ENCODE measurements around the gene EIF2B4. TPM values are rescaled to one million over a fixed set of nuclear protein-coding genes. Genes with fewer than 3 reads are reported as not detected.

EIF2B4 gene
- total and polyA plus RNA-seq, 9 of the 15 experiments (the other 6 are each of a cell fraction or from before 2014, with no cell fraction given), result 29.7 to 80.3 (median 58.9) TPM

- TF ChIP-seq, protein P1, sequence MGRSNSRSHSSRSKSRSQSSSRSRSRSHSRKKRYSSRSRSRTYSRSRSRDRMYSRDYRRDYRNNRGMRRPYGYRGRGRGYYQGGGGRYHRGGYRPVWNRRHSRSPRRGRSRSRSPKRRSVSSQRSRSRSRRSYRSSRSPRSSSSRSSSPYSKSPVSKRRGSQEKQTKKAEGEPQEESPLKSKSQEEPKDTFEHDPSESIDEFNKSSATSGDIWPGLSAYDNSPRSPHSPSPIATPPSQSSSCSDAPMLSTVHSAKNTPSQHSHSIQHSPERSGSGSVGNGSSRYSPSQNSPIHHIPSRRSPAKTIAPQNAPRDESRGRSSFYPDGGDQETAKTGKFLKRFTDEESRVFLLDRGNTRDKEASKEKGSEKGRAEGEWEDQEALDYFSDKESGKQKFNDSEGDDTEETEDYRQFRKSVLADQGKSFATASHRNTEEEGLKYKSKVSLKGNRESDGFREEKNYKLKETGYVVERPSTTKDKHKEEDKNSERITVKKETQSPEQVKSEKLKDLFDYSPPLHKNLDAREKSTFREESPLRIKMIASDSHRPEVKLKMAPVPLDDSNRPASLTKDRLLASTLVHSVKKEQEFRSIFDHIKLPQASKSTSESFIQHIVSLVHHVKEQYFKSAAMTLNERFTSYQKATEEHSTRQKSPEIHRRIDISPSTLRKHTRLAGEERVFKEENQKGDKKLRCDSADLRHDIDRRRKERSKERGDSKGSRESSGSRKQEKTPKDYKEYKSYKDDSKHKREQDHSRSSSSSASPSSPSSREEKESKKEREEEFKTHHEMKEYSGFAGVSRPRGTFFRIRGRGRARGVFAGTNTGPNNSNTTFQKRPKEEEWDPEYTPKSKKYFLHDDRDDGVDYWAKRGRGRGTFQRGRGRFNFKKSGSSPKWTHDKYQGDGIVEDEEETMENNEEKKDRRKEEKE (IDR thresholded peaks at IDR 0.05; ENCODE audit: borderline replicate concordance in 1 of 2, control insufficient read depth in 1 of 2, low read depth in 2 of 2, low read length in 1 of 2), result peak in 1 of 2 experiments; percentile 41; a peak in 1 of 4 replicates
- TF ChIP-seq SP2 (IDR thresholded peaks at IDR 0.05; ENCODE audit: extremely low read depth, low read depth, low read length, poor library complexity, severe bottlenecking), result no peak
- TF ChIP-seq SRSF3 (IDR thresholded peaks at IDR 0.05; ENCODE audit: insufficient read depth, low read length), result no peak
- TF ChIP-seq BRCA1 (IDR thresholded peaks at IDR 0.05), result no peak
- no peak for TF ChIP-seq BRCA1 (CRISPR knock-in tag; IDR thresholded peaks at IDR 0.05)
- TF ChIP-seq ZNF398 (CRISPR knock-in tag; IDR thresholded peaks at IDR 0.05), result no peak
- no peak for TF ChIP-seq PYGO2 (tag; IDR thresholded peaks at IDR 0.05)
- TF ChIP-seq HDAC6 (IDR thresholded peaks at IDR 0.05; ENCODE audit: low read depth, low read length), result no peak
- TF ChIP-seq ELF2 (CRISPR knock-in tag; IDR thresholded peaks at IDR 0.05), result peak; percentile 18; the same call in 1 of the 2 replicates
- no peak for TF ChIP-seq FOXJ3 (CRISPR knock-in tag; IDR thresholded peaks at IDR 0.05)
- TF ChIP-seq, protein P2, sequence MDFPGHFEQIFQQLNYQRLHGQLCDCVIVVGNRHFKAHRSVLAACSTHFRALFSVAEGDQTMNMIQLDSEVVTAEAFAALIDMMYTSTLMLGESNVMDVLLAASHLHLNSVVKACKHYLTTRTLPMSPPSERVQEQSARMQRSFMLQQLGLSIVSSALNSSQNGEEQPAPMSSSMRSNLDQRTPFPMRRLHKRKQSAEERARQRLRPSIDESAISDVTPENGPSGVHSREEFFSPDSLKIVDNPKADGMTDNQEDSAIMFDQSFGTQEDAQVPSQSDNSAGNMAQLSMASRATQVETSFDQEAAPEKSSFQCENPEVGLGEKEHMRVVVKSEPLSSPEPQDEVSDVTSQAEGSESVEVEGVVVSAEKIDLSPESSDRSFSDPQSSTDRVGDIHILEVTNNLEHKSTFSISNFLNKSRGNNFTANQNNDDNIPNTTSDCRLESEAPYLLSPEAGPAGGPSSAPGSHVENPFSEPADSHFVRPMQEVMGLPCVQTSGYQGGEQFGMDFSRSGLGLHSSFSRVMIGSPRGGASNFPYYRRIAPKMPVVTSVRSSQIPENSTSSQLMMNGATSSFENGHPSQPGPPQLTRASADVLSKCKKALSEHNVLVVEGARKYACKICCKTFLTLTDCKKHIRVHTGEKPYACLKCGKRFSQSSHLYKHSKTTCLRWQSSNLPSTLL (IDR thresholded peaks at IDR 0.05), result 0 out of 2 replicates have a peak, but pooled peaks have one; percentile 28
- peak; percentile 96 for TF ChIP-seq POLR2G (IDR thresholded peaks at IDR 0.05; ENCODE audit: low read depth, low read length)
- TF ChIP-seq, protein P3, sequence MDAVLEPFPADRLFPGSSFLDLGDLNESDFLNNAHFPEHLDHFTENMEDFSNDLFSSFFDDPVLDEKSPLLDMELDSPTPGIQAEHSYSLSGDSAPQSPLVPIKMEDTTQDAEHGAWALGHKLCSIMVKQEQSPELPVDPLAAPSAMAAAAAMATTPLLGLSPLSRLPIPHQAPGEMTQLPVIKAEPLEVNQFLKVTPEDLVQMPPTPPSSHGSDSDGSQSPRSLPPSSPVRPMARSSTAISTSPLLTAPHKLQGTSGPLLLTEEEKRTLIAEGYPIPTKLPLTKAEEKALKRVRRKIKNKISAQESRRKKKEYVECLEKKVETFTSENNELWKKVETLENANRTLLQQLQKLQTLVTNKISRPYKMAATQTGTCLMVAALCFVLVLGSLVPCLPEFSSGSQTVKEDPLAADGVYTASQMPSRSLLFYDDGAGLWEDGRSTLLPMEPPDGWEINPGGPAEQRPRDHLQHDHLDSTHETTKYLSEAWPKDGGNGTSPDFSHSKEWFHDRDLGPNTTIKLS (IDR thresholded peaks at IDR 0.05; ENCODE audit: borderline replicate concordance, low read depth), result peak; percentile 87
- TF ChIP-seq ZNF121 (CRISPR knock-in tag; conservative IDR thresholded peaks at IDR 0.05), result no peak
- TF ChIP-seq MYNN (IDR thresholded peaks at IDR 0.05), result peak; percentile 68
- no peak for TF ChIP-seq MYNN (CRISPR knock-in tag; IDR thresholded peaks at IDR 0.05)
- TF ChIP-seq HDGF (IDR thresholded peaks at IDR 0.05), result peak; percentile 94
- no peak for TF ChIP-seq RNF2 (IDR thresholded peaks at IDR 0.05)
Observed at GRCh38 chr2:27380626-27381545, 10.7 kb upstream of the EIF2B4 start, which contains the start of gene ZNF513 (continued).

All from K562 (cell line).